ENCODE measurements around the gene LEMD3.

The LEMD3 gene

DNA sequence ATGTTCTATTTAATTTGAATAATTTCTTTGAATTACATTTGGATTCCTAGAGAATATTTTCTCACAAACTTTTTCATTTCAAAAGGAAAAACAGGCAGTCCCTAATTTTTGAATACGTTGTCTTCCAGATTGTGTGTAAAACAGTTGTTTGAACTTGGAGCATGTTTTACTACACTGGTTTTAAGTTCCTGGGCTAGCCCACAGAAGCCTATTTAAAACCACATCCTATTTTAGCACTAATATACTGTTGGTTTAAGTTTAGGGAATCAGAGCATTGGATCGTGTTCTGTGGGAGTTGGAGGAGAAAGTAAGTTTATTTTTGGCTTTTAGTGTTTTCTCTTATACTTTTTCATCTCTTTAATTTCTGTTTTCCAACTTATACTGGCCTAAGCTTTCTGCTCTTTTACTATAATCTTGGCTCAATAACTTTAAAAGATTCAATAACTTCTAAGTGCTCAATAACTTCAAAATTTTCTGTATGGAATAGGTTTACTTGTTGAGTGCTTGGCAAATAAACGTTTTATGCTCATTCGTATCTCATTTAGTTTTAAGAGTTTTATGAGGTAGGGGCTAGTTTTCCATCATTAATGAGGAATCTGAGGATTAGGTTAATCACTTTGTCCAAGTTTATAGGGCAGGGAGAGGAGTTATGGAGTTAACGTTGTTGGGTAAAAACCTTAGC is 14.9 kb downstream of the LEMD3 start:
- Mint-ChIP-seq H3K27ac (no peak overlapping the region), H3K36me3 (ENCODE audit: low read depth) (peaks cover 7% of the 10 kb centered on the region), H3K9me3 (no peaks in the 10 kb centered on the region), H3K4me3 (no peak overlapping the region), H3K4me1 (ENCODE audit: low read depth) (peaks cover 36% of the 10 kb centered on the region), H3K27me3 (no peaks in the 10 kb centered on the region)
- intact Hi-C loops (cut with micrococcal nuclease) = no loop called here

DNA sequence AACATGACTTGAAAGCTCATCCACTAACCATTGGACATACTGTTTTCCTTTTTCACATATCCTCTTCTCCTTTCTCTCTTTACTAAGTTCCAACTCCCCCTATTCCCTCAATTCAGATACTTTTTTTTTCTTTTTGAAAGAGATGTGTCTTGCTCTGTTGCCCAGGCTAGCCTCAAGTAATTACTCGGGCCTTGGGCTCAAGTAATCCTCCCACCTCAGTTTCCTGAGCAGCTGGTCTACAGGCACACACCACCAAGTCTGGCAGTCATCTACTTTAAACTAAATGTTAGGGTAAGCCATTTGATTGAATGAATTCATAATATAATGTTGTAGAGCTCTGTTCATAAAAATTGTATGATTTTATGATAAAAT is 15.5 kb downstream of the LEMD3 start:
- Mint-ChIP-seq H3K4me1 (ENCODE audit: low read depth) (peaks cover 36% of the 10 kb centered on the region), H3K9me3 (no peaks in the 10 kb centered on the region), H3K27me3 (no peaks in the 10 kb centered on the region), H3K36me3 (ENCODE audit: low read depth) (peaks cover 7% of the 10 kb centered on the region), H3K4me3 (no peak overlapping the region), H3K27ac (no peak overlapping the region)
- intact Hi-C loops (cut with micrococcal nuclease) = no loop called here

DNA sequence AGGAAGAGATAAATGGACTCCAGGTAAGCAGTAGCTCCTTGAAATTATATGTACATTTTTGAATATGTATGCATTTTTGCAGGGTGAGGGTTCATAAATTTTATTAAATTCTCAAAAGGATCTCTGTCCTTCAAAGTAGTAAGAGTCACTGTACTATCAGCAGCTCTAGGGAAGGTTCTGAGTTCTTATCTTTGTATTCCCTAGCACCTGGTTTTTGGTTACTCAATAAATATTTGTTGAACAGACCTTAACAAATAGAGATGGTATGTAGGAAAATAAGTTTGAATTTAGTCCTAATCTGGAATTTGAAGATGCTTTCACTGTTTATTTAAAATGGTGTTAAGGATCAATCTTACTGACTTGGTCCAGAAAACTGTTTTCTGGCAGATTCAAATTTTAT is 18.3 kb downstream of the LEMD3 start:
- no peaks in the 10 kb centered on the region for H3K9me3 Mint-ChIP-seq
- H3K4me3 Mint-ChIP-seq = no peak overlapping the region
- peaks cover 11% of the 10 kb centered on the region for H3K36me3 Mint-ChIP-seq (ENCODE audit: low read depth)
- intact Hi-C loops (cut with micrococcal nuclease) = no loop called here
- peaks cover 36% of the 10 kb centered on the region for H3K4me1 Mint-ChIP-seq (ENCODE audit: low read depth)
- H3K27ac Mint-ChIP-seq = no peak overlapping the region
- no peaks in the 10 kb centered on the region for H3K27me3 Mint-ChIP-seq

DNA sequence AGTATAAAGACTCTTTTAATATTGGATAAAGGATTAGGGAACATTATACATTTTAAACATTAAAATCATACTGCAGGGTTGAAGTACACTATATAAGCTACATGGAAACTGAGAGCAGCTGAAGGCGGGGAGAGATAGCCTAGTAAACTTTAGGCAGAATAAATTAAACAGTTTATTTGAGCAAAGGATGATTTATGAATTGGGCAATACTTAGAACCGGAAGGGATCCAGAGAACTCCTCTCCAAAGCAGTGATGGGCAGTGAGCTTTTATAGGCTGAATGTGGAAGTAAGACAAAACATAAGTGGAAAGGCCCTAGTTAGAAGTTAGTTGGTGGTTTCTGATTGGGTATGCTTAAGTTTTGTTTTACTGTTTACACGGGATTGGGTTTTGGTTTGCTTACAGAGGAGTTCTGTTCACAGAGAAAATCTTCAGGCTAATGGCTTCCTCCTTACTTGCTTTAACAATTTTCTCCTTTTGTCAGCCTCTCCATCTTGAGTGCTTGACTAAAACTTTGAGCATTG is 18.9 kb downstream of the LEMD3 start:
- Mint-ChIP-seq H3K9me3 (no peaks in the 10 kb centered on the region), H3K36me3 (ENCODE audit: low read depth) (peaks cover 14% of the 10 kb centered on the region), H3K4me3 (no peak overlapping the region), H3K27ac (no peak overlapping the region), H3K27me3 (no peaks in the 10 kb centered on the region), H3K4me1 (ENCODE audit: low read depth) (peaks cover 40% of the 10 kb centered on the region)
- intact Hi-C loops (cut with micrococcal nuclease) = no loop called here

DNA sequence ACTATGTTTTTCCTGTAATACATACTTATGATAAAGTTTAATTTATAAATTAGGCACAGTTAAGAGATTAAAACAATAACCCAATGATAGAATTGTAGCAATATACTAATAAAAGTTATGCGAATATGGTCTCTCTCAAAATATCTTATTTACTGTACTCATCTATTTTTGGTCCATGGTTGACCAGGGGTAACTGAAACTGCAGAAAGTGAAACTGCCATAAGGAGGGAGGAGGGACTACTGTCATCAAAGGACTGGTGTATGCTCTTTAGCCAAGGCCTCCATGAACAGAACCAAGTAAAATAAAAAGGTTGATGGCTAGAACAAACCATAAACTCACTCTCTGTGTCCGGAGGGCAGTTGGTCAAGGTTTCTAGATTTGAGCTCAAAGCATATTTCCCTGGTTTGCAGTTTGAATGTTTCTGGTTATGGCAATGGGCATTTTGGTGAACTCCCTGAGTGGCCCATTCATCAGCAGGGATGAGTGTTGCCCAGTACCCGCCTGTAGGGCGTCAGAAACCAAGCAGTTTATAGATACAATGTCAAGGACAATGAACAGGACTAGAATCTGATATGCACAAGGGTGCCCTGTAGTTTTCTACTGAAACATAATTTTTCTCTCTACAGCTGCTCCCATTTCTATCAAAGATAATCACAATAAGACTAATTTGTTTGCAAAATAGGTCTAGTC is 19.8 kb downstream of the LEMD3 start:
- no peaks in the 10 kb centered on the region for H3K27me3 Mint-ChIP-seq
- H3K4me3 Mint-ChIP-seq = no peak overlapping the region
- H3K36me3 Mint-ChIP-seq (ENCODE audit: low read depth) = peaks cover 23% of the 10 kb centered on the region
- H3K9me3 Mint-ChIP-seq = no peaks in the 10 kb centered on the region
- intact Hi-C loops (cut with micrococcal nuclease) = no loop called here
- H3K4me1 Mint-ChIP-seq (ENCODE audit: low read depth) = peaks cover 33% of the 10 kb centered on the region
- H3K27ac Mint-ChIP-seq = no peak overlapping the region

DNA sequence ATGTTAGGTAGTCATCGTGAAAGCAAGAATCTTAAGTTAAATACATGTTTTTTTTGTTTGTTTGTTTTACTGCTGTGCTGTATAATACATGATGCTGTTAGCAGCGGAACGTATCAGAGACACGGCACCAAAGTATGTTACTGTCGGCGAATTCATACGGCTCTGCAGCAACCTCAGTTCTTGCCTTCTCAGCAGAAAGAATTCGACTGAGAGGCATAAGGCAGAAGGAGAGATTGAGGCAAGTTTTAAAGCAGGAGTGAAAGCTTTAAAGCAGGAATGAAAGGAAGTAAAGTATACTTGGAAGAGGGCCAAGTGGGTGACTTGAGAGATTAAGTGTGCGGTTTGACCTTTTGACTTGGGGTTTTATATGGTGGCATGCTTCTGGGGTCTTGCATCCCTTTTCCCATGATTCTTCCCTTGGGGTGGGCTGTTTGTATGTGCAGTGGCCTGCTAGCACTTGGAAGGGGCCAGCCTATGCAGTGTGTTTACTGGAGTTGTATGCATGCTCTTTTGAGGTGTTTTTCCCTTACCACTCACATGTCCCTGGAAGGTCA is 23.7 kb downstream of the LEMD3 start:
- H3K36me3 Mint-ChIP-seq (ENCODE audit: low read depth) = peaks cover 26% of the 10 kb centered on the region
- H3K4me3 Mint-ChIP-seq = no peak overlapping the region
- intact Hi-C loops (cut with micrococcal nuclease) = no loop called here
- peaks cover 10% of the 10 kb centered on the region for H3K9me3 Mint-ChIP-seq
- no peak overlapping the region for H3K27ac Mint-ChIP-seq
- no peaks in the 10 kb centered on the region for H3K27me3 Mint-ChIP-seq
- H3K4me1 Mint-ChIP-seq (ENCODE audit: low read depth) = peaks cover 22% of the 10 kb centered on the region

DNA sequence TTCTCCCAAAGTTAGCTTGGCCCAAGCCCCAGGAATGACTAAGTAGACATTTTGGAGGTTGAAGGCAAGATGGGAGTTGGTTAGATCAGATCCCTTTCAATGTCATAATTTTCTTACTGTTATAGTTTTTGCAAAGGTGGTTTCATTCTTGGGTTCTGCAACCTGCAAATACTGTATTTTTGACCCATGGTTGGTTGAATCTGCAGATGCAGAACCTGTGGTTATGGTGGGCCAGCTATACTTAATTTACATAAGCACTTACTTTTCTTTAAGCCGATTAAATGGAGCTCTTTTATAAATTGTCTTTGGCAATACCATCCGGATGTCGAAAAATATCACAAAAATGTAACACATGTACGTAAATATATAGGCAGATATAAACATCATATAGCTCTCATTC is 25.6 kb downstream of the LEMD3 start:
- H3K36me3 Mint-ChIP-seq (ENCODE audit: low read depth) = peaks cover 26% of the 10 kb centered on the region
- H3K27ac Mint-ChIP-seq = no peak overlapping the region
- peaks cover 10% of the 10 kb centered on the region for H3K9me3 Mint-ChIP-seq
- no peak overlapping the region for H3K4me3 Mint-ChIP-seq
- intact Hi-C loops (cut with micrococcal nuclease) = no loop called here
- H3K4me1 Mint-ChIP-seq (ENCODE audit: low read depth) = peaks cover 14% of the 10 kb centered on the region
- no peaks in the 10 kb centered on the region for H3K27me3 Mint-ChIP-seq

DNA sequence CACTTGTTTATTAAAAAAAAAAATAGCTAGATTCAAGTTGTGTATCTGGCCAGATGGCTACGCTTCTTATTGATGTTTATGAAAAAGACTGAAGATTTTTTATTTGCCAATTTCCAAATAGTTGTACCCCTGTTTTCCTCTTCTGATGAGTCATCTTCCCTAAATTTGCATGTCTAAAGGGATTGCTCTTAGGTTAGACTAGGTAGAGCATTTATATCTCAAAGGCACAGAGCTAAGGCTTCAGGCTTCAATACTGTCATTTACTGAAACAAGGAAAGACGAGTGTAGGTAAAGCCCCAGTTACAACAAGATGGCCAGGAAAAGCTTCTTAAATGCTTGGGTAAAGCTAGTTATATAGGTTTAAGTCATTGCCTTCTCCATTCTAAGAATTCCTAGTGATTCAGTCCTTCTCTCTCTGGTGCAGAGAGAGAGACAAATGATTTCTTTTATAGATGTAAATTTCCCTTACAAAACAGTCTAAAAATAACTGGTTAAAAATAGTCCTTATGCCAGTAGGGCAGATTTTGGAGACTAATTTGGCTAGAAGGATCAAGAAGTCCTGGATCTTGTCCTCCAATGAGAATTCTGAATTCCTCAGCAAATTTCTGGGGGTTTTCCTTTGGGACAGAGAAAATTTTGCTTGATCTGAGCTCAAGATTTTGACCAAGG is 26.1 kb downstream of the LEMD3 start:
- Mint-ChIP-seq H3K9me3 (peaks cover 10% of the 10 kb centered on the region), H3K27ac (no peak overlapping the region), H3K27me3 (no peaks in the 10 kb centered on the region), H3K4me3 (no peak overlapping the region), H3K36me3 (ENCODE audit: low read depth) (peaks cover 26% of the 10 kb centered on the region), H3K4me1 (ENCODE audit: low read depth) (peaks cover 14% of the 10 kb centered on the region)
- intact Hi-C loops (cut with micrococcal nuclease) = no loop called here

DNA sequence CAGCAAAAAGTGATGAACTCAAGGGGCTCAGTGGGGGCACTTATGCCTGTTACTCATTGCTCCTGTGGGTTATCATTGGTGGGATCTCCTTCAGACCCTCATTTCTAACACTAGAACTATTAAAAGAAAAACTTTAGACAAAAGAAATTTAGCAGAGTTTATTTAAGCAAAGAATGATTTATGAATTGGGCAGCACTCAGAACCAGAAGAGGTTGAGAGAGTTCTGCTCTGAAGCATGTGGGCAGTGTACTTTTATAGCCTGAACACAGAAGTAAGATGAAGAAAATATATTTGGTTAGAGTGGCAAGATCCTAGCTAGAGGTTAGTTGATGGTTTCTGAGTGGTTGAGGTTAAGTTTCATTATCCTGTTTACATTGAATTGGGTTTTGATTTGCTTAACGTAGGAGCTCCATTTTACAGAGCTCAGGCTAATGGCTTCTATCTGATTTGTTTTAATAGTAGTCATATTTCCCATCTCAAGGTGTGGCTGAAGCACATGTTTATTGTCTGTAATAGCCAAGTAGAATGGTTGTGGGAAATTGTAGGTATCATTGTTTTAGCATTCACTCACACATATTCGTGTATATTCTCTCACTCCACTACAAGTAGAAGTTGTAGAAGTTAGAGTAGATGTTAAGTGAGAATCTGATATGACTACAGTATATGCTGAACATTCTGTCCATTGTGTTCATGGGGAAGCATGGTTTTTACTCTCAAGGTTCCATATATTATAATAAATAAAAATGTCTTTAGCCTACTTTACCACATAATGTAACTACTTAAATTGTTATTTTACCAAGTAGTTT is 27.6 kb downstream of the LEMD3 start:
- Mint-ChIP-seq H3K27me3 (no peaks in the 10 kb centered on the region), H3K4me1 (ENCODE audit: low read depth) (peaks cover 24% of the 10 kb centered on the region), H3K36me3 (ENCODE audit: low read depth) (peaks cover 21% of the 10 kb centered on the region), H3K4me3 (no peak overlapping the region), H3K9me3 (peaks cover 10% of the 10 kb centered on the region), H3K27ac (no peak overlapping the region)
- intact Hi-C loops (cut with micrococcal nuclease) = no loop called here

DNA sequence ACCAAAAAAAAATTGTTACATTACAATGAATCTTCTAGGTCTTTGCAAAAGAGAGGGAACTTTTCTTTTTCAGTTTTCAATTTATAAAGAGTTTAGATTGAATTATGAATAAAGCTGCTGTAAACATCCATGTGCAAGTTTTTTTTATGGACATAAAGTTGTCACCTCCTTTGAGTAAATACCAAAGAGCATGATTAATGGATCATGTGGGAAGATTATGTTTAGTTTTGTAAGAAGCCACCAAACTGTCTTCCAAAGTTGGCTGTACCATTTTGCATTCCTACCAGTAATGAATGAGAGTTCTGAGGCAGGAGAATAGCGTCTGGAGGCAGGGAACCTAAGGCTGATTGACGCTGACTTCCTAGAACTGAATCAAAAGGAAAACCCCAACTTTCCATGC is 30.2 kb downstream of the LEMD3 start:
- H3K4me1 Mint-ChIP-seq (ENCODE audit: low read depth) = peaks cover 24% of the 10 kb centered on the region
- peaks cover 6% of the 10 kb centered on the region for H3K36me3 Mint-ChIP-seq (ENCODE audit: low read depth)
- H3K27me3 Mint-ChIP-seq = no peaks in the 10 kb centered on the region
- intact Hi-C loops (cut with micrococcal nuclease) = no loop called here
- H3K9me3 Mint-ChIP-seq = peaks cover 10% of the 10 kb centered on the region
- H3K27ac Mint-ChIP-seq = no peak overlapping the region
- no peak overlapping the region for H3K4me3 Mint-ChIP-seq

DNA sequence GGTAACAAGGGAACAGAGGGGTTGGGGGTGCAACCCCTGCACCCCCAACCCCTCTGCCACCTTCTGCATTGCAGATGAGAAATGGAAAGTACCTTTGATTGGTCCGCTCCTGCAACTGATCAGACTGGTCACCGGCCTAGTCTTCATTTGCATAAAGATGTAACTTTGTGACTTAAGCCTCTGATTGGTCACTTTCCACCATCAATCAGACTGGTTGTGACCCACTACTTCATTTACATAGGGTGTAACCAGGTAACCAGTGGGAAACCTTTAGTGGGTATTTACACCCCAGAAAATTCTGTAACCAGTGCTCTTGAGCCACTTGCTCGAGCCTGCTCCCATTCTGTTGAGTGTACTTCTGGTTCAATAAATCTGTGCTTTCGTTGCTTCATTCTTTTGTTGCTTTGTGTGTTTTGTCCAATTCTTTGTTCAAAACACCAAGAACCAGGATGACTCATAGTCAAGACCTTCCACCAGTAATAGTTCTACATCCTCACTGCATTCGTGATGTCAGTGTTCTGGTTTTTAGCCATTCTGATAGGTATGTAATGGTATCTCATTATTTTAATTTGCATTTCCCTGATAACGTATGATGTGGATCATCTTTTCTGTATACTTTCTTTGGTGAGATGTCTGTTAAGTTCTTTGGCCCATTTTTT is 30.8 kb downstream of the LEMD3 start:
- Mint-ChIP-seq H3K27ac (no peak overlapping the region), H3K27me3 (no peaks in the 10 kb centered on the region), H3K36me3 (ENCODE audit: low read depth) (peaks cover 6% of the 10 kb centered on the region), H3K4me1 (ENCODE audit: low read depth) (peaks cover 24% of the 10 kb centered on the region), H3K9me3 (peaks cover 10% of the 10 kb centered on the region), H3K4me3 (no peak overlapping the region)
- intact Hi-C loops (cut with micrococcal nuclease) = no loop called here

DNA sequence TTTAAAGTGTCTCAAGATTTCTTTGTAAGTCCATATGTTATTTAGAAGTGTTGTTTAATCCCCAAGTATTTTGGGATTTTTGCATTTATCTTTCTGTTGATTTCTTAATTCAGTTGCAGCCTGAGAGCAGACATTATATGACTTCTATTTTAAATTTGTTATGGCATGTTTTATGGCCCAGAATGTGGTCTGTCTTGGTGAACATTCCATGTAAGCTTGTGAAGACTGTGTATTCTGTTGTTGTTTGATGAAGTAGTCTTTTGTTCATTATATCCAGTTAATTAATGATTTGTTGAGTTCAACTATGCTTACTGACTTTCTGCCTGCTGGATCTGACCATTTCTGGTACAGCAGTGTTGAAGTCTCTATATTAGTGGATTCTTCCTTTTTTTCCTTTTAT is 34.0 kb downstream of the LEMD3 start:
- H3K36me3 Mint-ChIP-seq (ENCODE audit: low read depth) = no peaks in the 10 kb centered on the region
- H3K9me3 Mint-ChIP-seq = no peaks in the 10 kb centered on the region
- peaks cover 24% of the 10 kb centered on the region for H3K4me1 Mint-ChIP-seq (ENCODE audit: low read depth)
- H3K4me3 Mint-ChIP-seq = no peak overlapping the region
- no peaks in the 10 kb centered on the region for H3K27me3 Mint-ChIP-seq
- intact Hi-C loops (cut with micrococcal nuclease) = no loop called here
- no peak overlapping the region for H3K27ac Mint-ChIP-seq

DNA sequence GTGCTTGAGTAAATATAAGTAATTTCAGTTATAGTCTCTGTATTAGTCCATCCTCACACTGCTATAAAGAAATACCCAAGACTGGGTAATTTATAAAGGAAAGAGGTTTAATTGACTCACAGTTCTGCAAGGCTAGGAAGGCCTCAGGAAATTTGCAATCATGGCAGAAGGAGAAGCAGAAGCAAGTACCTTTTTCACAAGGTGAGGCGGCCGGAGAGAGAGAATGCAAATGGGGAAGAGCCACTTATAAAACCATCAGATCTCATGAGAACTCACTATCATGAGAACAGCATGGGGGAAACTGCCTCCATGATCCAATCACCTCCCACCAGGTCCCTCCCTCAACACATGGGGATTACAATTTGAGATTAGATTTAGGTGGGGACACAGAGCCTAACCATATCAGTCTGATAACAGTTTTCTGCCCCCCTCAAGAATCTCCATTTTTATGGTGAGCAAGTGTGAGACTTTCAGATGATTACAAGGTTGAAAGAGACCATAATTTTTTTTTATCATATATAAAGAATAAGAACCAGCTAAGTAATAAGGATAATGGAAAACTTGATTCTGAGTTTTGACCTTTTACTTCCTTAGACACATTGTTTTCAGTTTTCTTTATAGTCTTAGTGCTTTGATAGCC is 35.6 kb downstream of the LEMD3 start:
- intact Hi-C loops (cut with micrococcal nuclease) = no loop called here
- Mint-ChIP-seq H3K4me3 (no peak overlapping the region), H3K27me3 (no peaks in the 10 kb centered on the region), H3K9me3 (no peaks in the 10 kb centered on the region), H3K27ac (no peak overlapping the region), H3K36me3 (ENCODE audit: low read depth) (no peaks in the 10 kb centered on the region), H3K4me1 (ENCODE audit: low read depth) (peaks cover 36% of the 10 kb centered on the region)

Data from dendritic cell treated with granulocyte-macrophage colony-stimulating factor and Interleukin-4, amounts not matched to agents 40 ng/mL and 50 ng/mL, for 4 days (primary cell).